Measurements from ENCODE around the gene TIAM1.

TIAM1 gene

GRCh38 chr21:31119199-31119598, 224.9 kb downstream of the TIAM1 start:
- no peak overlapping the region for H3K4me3 ChIP-seq (ENCODE audit: control insufficient read depth, low read depth, low read length)
- DNase-seq (ENCODE audit: low read depth): no peak
- TF ChIP-seq, protein P1, sequence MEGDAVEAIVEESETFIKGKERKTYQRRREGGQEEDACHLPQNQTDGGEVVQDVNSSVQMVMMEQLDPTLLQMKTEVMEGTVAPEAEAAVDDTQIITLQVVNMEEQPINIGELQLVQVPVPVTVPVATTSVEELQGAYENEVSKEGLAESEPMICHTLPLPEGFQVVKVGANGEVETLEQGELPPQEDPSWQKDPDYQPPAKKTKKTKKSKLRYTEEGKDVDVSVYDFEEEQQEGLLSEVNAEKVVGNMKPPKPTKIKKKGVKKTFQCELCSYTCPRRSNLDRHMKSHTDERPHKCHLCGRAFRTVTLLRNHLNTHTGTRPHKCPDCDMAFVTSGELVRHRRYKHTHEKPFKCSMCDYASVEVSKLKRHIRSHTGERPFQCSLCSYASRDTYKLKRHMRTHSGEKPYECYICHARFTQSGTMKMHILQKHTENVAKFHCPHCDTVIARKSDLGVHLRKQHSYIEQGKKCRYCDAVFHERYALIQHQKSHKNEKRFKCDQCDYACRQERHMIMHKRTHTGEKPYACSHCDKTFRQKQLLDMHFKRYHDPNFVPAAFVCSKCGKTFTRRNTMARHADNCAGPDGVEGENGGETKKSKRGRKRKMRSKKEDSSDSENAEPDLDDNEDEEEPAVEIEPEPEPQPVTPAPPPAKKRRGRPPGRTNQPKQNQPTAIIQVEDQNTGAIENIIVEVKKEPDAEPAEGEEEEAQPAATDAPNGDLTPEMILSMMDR (conservative IDR thresholded peaks at IDR 0.05; ENCODE audit: control insufficient read depth, insufficient read depth, low read depth, low read length): no peak

DNA sequence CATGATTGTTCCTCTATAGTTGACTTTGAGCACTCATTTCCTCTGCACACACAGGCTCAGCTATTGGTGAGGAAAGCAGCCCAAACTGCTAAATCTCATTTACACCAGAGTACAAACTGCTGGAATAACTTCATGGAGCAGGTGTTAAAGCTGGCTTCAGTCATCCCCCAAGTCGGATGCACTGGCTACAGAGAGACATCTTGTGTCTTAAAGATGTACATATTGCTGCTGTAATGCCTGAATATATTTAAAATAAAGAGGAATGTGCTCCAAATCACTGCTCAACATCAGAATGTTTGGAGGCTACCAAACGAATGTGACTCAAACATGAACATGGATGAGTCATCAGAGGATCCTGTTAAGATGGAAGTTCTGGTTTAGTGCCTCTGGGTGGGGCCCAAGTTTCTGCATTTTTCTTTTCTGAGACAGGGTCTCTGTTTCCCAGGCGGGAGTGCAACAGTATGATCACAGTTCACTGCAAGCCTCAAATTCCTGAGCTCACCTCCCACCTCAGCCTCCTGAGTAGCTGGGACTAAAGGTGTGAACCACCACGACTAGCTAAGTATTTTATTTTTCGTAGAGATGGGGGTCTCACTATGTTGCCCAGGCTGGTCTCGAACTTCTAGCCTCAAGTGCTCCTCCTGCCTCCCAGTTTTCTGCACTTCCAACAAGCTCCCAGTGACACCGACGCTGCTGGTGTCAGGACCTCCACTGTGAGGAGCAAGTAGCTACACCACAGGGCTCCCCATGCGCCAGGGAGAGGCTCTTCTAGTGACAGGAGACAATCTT, 226.7 kb downstream of the TIAM1 start:
- no peak overlapping the region for H3K4me3 ChIP-seq (ENCODE audit: control insufficient read depth, low read depth, low read length)
- DNase-seq (ENCODE audit: low read depth): peak; percentile 86
- TF ChIP-seq, protein P1 (conservative IDR thresholded peaks at IDR 0.05; ENCODE audit: control insufficient read depth, insufficient read depth, low read depth, low read length): peak; percentile 10

- no peak for DNase-seq (ENCODE audit: low read depth)
- TF ChIP-seq, protein P1 (conservative IDR thresholded peaks at IDR 0.05; ENCODE audit: control insufficient read depth, insufficient read depth, low read depth, low read length): no peak
- H3K4me3 ChIP-seq (ENCODE audit: control insufficient read depth, low read depth, low read length): no peak overlapping the region
These were observed 228.8 kb downstream of the TIAM1 start for GRCh38 chr21:31115249-31115648.

- no peak for DNase-seq (ENCODE audit: low read depth)
- H3K4me3 ChIP-seq (ENCODE audit: control insufficient read depth, low read depth, low read length): no peak overlapping the region
- TF ChIP-seq, protein P1 (conservative IDR thresholded peaks at IDR 0.05; ENCODE audit: control insufficient read depth, insufficient read depth, low read depth, low read length): no peak
These were observed 233.0 kb downstream of the TIAM1 start for GRCh38 chr21:31111093-31111492.

GRCh38 chr21:31110430-31110829, 233.6 kb downstream of the TIAM1 start:
- TF ChIP-seq, protein P1 (conservative IDR thresholded peaks at IDR 0.05; ENCODE audit: control insufficient read depth, insufficient read depth, low read depth, low read length): no peak
- DNase-seq (ENCODE audit: low read depth): no peak
- H3K4me3 ChIP-seq (ENCODE audit: control insufficient read depth, low read depth, low read length): no peak overlapping the region

DNA sequence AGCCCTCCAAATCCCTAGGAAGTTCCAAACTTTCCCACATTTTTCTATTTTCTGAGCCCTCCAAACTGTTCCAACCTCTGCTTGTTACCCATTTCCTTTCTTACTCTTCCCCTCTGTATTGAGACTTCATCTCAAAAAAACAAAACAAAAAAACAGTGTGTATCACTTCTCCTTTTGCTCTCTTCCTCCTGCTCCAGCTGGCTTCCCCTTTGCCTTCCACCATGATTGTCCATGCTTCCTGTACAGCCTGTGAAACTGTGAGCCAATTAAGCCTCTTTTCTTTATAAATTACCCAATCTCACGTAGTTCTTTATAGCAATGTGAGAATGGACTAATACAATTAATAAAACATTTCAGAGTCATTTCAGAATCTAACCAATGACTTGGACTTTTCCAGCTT, 236.2 kb downstream of the TIAM1 start:
- H3K4me3 ChIP-seq (ENCODE audit: control insufficient read depth, low read depth, low read length): no peak overlapping the region
- no peak for DNase-seq (ENCODE audit: low read depth)
- TF ChIP-seq, protein P1 (conservative IDR thresholded peaks at IDR 0.05; ENCODE audit: control insufficient read depth, insufficient read depth, low read depth, low read length): no peak
